ENCODE results near the gene SUSD3. TPM values are rescaled to one million over a fixed set of nuclear protein-coding genes. Genes with fewer than 3 reads are reported as not detected.
A peak's percentile ranks its signal among the peaks of the same experiment; 100 is the strongest.

Gene SUSD3
- total RNA-seq, 3 donors from 2014 or later = 7.7 to 9.5 (median 9.4) TPM

- peaks cover 19% of the 10 kb centered on the region for H3K36me3 Mint-ChIP-seq (ENCODE audit: insufficient read depth)
These were observed 8.6 kb downstream of the SUSD3 start for GRCh38 chr9:93066978-93067603.

GRCh38 chr9:93068956-93069355 is 10.5 kb downstream of the SUSD3 start:
- H3K4me3 Mint-ChIP-seq = no peak overlapping the region
- DNase-seq = no peak
- H3K4me1 Mint-ChIP-seq (ENCODE audit: low read depth) = peaks cover 79% of the 10 kb centered on the region
- peaks cover 19% of the 10 kb centered on the region for H3K36me3 Mint-ChIP-seq (ENCODE audit: insufficient read depth)
- ATAC-seq = no peak
- H3K27me3 Mint-ChIP-seq (ENCODE audit: low read depth) = no peaks in the 10 kb centered on the region
- no peaks in the 10 kb centered on the region for H3K9me3 Mint-ChIP-seq

More at GRCh38 chr9:93066978-93067603, 8.6 kb downstream of the SUSD3 start:
- Mint-ChIP-seq H3K4me1 (ENCODE audit: low read depth) (peaks cover 85% of the 10 kb centered on the region), H3K9me3 (no peaks in the 10 kb centered on the region), H3K27me3 (ENCODE audit: low read depth) (no peaks in the 10 kb centered on the region), H3K4me3 (no peak overlapping the region)
- DNase-seq = no peak
- ATAC-seq = no peak

- ATAC-seq (peak; percentile 32 to 51), DNase-seq (no peak)
- H3K4me1 Mint-ChIP-seq (ENCODE audit: low read depth) = peaks cover 69% of the 10 kb centered on the region
- H3K27me3 Mint-ChIP-seq (ENCODE audit: low read depth) = no peaks in the 10 kb centered on the region
- H3K4me3 Mint-ChIP-seq = no peak overlapping the region
- H3K36me3 Mint-ChIP-seq (ENCODE audit: insufficient read depth) = peaks cover 15% of the 10 kb centered on the region
- H3K9me3 Mint-ChIP-seq = no peaks in the 10 kb centered on the region
These were observed 13.0 kb downstream of the SUSD3 start for GRCh38 chr9:93071464-93071863.

- H3K4me1 Mint-ChIP-seq (ENCODE audit: low read depth) = peaks cover 66% of the 10 kb centered on the region
- peak in 1 of 2 donors; percentile 70 for ATAC-seq
- no peaks in the 10 kb centered on the region for H3K27me3 Mint-ChIP-seq (ENCODE audit: low read depth)
- H3K36me3 Mint-ChIP-seq (ENCODE audit: insufficient read depth) = peaks cover 14% of the 10 kb centered on the region
- H3K9me3 Mint-ChIP-seq = no peaks in the 10 kb centered on the region
- DNase-seq = peak; percentile 40
- no peak overlapping the region for H3K4me3 Mint-ChIP-seq
These were observed 13.9 kb downstream of the SUSD3 start for GRCh38 chr9:93072383-93072795.

- no peak overlapping the region for H3K4me3 Mint-ChIP-seq
- H3K27me3 Mint-ChIP-seq (ENCODE audit: low read depth) = no peaks in the 10 kb centered on the region
- H3K9me3 Mint-ChIP-seq = no peaks in the 10 kb centered on the region
- H3K36me3 Mint-ChIP-seq (ENCODE audit: insufficient read depth) = peaks cover 16% of the 10 kb centered on the region
- ATAC-seq = no peak
- peaks cover 39% of the 10 kb centered on the region for H3K4me1 Mint-ChIP-seq (ENCODE audit: low read depth)
- DNase-seq = no peak
These were observed 17.7 kb downstream of the SUSD3 start for GRCh38 chr9:93076101-93076791.

- DNase-seq (no peak), ATAC-seq (no peak)
- Mint-ChIP-seq H3K9me3 (no peaks in the 10 kb centered on the region), H3K36me3 (ENCODE audit: insufficient read depth) (peaks cover 14% of the 10 kb centered on the region), H3K4me3 (no peak overlapping the region), H3K27me3 (ENCODE audit: low read depth) (no peaks in the 10 kb centered on the region), H3K4me1 (ENCODE audit: low read depth) (peaks cover 37% of the 10 kb centered on the region)
These were observed 18.3 kb downstream of the SUSD3 start for GRCh38 chr9:93076792-93077128.

- no peak for DNase-seq
- H3K4me3 Mint-ChIP-seq = no peak overlapping the region
These were observed 18.9 kb downstream of the SUSD3 start for GRCh38 chr9:93077367-93077766.

GRCh38 chr9:93077811-93078210 is 19.3 kb downstream of the SUSD3 start:
- ATAC-seq = no peak
- Mint-ChIP-seq H3K4me1 (ENCODE audit: low read depth) (peaks cover 37% of the 10 kb centered on the region), H3K9me3 (no peaks in the 10 kb centered on the region), H3K27me3 (ENCODE audit: low read depth) (no peaks in the 10 kb centered on the region), H3K4me3 (no peak overlapping the region), H3K36me3 (ENCODE audit: insufficient read depth) (peaks cover 16% of the 10 kb centered on the region)
- DNase-seq = no peak

More at GRCh38 chr9:93077367-93077766, 18.9 kb downstream of the SUSD3 start:
- H3K27me3 Mint-ChIP-seq (ENCODE audit: low read depth) = no peaks in the 10 kb centered on the region
- peaks cover 37% of the 10 kb centered on the region for H3K4me1 Mint-ChIP-seq (ENCODE audit: low read depth)
- H3K9me3 Mint-ChIP-seq = no peaks in the 10 kb centered on the region
- no peak for ATAC-seq
- peaks cover 16% of the 10 kb centered on the region for H3K36me3 Mint-ChIP-seq (ENCODE audit: insufficient read depth)

- Mint-ChIP-seq H3K36me3 (ENCODE audit: insufficient read depth) (peaks cover 20% of the 10 kb centered on the region), H3K27me3 (ENCODE audit: low read depth) (no peaks in the 10 kb centered on the region), H3K4me3 (no peak overlapping the region), H3K9me3 (no peaks in the 10 kb centered on the region), H3K4me1 (ENCODE audit: low read depth) (peaks cover 43% of the 10 kb centered on the region)
- DNase-seq (no peak), ATAC-seq (no peak)
These were observed 20.9 kb downstream of the SUSD3 start for GRCh38 chr9:93079371-93079770.

- peaks cover 22% of the 10 kb centered on the region for H3K36me3 Mint-ChIP-seq (ENCODE audit: insufficient read depth)
- H3K4me1 Mint-ChIP-seq (ENCODE audit: low read depth) = peaks cover 36% of the 10 kb centered on the region
- no peak overlapping the region for H3K4me3 Mint-ChIP-seq
- ATAC-seq = no peak
- no peaks in the 10 kb centered on the region for H3K9me3 Mint-ChIP-seq
- no peak for DNase-seq
- H3K27me3 Mint-ChIP-seq (ENCODE audit: low read depth) = no peaks in the 10 kb centered on the region
These were observed 21.9 kb downstream of the SUSD3 start for GRCh38 chr9:93080406-93080805.

- H3K27me3 Mint-ChIP-seq (ENCODE audit: low read depth) = no peaks in the 10 kb centered on the region
- peaks cover 28% of the 10 kb centered on the region for H3K36me3 Mint-ChIP-seq (ENCODE audit: insufficient read depth)
- H3K4me1 Mint-ChIP-seq (ENCODE audit: low read depth) = peaks cover 31% of the 10 kb centered on the region
- no peak for ATAC-seq
- H3K9me3 Mint-ChIP-seq = no peaks in the 10 kb centered on the region
- H3K4me3 Mint-ChIP-seq = no peak overlapping the region
- no peak for DNase-seq
These were observed 22.6 kb downstream of the SUSD3 start for GRCh38 chr9:93081081-93081529.

- no peaks in the 10 kb centered on the region for H3K9me3 Mint-ChIP-seq
- no peaks in the 10 kb centered on the region for H3K27me3 Mint-ChIP-seq (ENCODE audit: low read depth)
- peaks cover 25% of the 10 kb centered on the region for H3K4me1 Mint-ChIP-seq (ENCODE audit: low read depth)
- ATAC-seq (no peak), DNase-seq (no peak)
- peaks cover 33% of the 10 kb centered on the region for H3K36me3 Mint-ChIP-seq (ENCODE audit: insufficient read depth)
- H3K4me3 Mint-ChIP-seq = no peak overlapping the region
These were observed 23.4 kb downstream of the SUSD3 start for GRCh38 chr9:93081931-93082330.

- DNase-seq = no peak
- ATAC-seq = peak; percentile 24 to 36
- H3K4me1 Mint-ChIP-seq (ENCODE audit: low read depth) = peaks cover 21% of the 10 kb centered on the region
- H3K4me3 Mint-ChIP-seq = no peak overlapping the region
- H3K36me3 Mint-ChIP-seq (ENCODE audit: insufficient read depth) = peaks cover 30% of the 10 kb centered on the region
- no peaks in the 10 kb centered on the region for H3K27me3 Mint-ChIP-seq (ENCODE audit: low read depth)
- no peaks in the 10 kb centered on the region for H3K9me3 Mint-ChIP-seq
These were observed 24.4 kb downstream of the SUSD3 start for GRCh38 chr9:93082841-93083411.

GRCh38 chr9:93083592-93084470 is 25.3 kb downstream of the SUSD3 start:
- Mint-ChIP-seq H3K9me3 (no peaks in the 10 kb centered on the region), H3K4me1 (ENCODE audit: low read depth) (peaks cover 21% of the 10 kb centered on the region), H3K36me3 (ENCODE audit: insufficient read depth) (peaks cover 30% of the 10 kb centered on the region), H3K4me3 (peak overlapping the region; percentile 1), H3K27me3 (ENCODE audit: low read depth) (no peaks in the 10 kb centered on the region)
- DNase-seq (no peak), ATAC-seq (peak; percentile 86 to 92)
